HEK293T (cell line): ENCODE results near the gene KRTAP4-8.
"Not testable (repeated sequence)": the region's sequence is repeated elsewhere in the genome, so short reads cannot be mapped to it uniquely, and the experiment has no call there.

ENCODE experiments used
- CTCF ChIA-PET: fragments of 350-600 bp; formaldehyde crosslinking; extraction: SDS; loops from one replicate; lab custom pipeline; 2021; ENCODE audit warnings: antibody characterized with exemption, inconsistent platforms; lab: Yijun Ruan, JAX
- POLR2A ChIA-PET: fragments of 350-600 bp; formaldehyde crosslinking; extraction: SDS; loops from one replicate; lab custom pipeline; 2020; ENCODE audit warnings: antibody characterized with exemption, inconsistent platforms; lab: Yijun Ruan, JAX
- DNase-seq: peaks from one replicate; pipeline ENCODE4 v3.0.0; 2012; ENCODE audit warnings: mixed read lengths; ENCODE audit errors: extremely low spot score
- ARNT ChIP-seq: fragments of 450-650 bp; IDR thresholded peaks from 2 replicates; pipeline ENCODE4 v1.6.1; 2017; ENCODE audit warnings: mild to moderate bottlenecking
- BHLHE40 ChIP-seq: fragments of 450-650 bp; IDR thresholded peaks from 2 replicates; pipeline ENCODE4 v1.6.1; 2016; ENCODE audit warnings: mild to moderate bottlenecking, moderate library complexity, borderline replicate concordance
- CTBP1 ChIP-seq: fragments of 450-650 bp; IDR thresholded peaks from 2 replicates; pipeline ENCODE4 v1.6.1; 2016; ENCODE audit warnings: borderline replicate concordance
- ELF4 ChIP-seq: fragments of 450-650 bp; IDR thresholded peaks from 2 replicates; pipeline ENCODE4 v1.6.1; 2017; ENCODE audit warnings: antibody characterized with exemption
- FOXA1 ChIP-seq: fragments of 450-650 bp; IDR thresholded peaks from 2 replicates; pipeline ENCODE4 v1.6.1; 2016; ENCODE audit warnings: mild to moderate bottlenecking
- FOXK2 ChIP-seq: fragments of 450-650 bp; IDR thresholded peaks from 2 replicates; pipeline ENCODE4 v1.6.1; 2016; ENCODE audit warnings: mild to moderate bottlenecking
- FOXM1 ChIP-seq: fragments of 450-650 bp; IDR thresholded peaks from 2 replicates; pipeline ENCODE4 v1.6.1; 2017; ENCODE audit warnings: mild to moderate bottlenecking, borderline replicate concordance
- HDGF ChIP-seq: fragments of 450-650 bp; IDR thresholded peaks from 2 replicates; pipeline ENCODE4 v1.6.1; 2017; ENCODE audit warnings: antibody characterized with exemption, borderline replicate concordance
- L3MBTL2 ChIP-seq: fragments of 450-650 bp; conservative IDR thresholded peaks from 2 replicates; pipeline ENCODE4 v1.6.1; 2016; ENCODE audit warnings: mild to moderate bottlenecking
- LEF1 ChIP-seq: fragments of 450-650 bp; IDR thresholded peaks from 2 replicates; pipeline ENCODE4 v1.6.1; 2017; ENCODE audit warnings: mild to moderate bottlenecking, borderline replicate concordance
- NFRKB ChIP-seq: fragments of 450-650 bp; IDR thresholded peaks from 2 replicates; pipeline ENCODE4 v1.6.1; 2016; ENCODE audit warnings: mild to moderate bottlenecking, moderate library complexity
- PKNOX1 ChIP-seq: fragments of 450-650 bp; IDR thresholded peaks from 2 replicates; pipeline ENCODE4 v1.6.1; 2016
- SP1 ChIP-seq: fragments of 450-650 bp; IDR thresholded peaks from 2 replicates; pipeline ENCODE4 v1.6.1; 2017
- SUZ12 ChIP-seq: fragments of 450-650 bp; IDR thresholded peaks from 2 replicates; pipeline ENCODE4 v1.6.1; 2016; ENCODE audit warnings: mild to moderate bottlenecking
- TARDBP ChIP-seq: fragments of 450-650 bp; IDR thresholded peaks from 2 replicates; pipeline ENCODE4 v1.6.1; 2016
- ZNF384 ChIP-seq: fragments of 450-650 bp; IDR thresholded peaks from 2 replicates; pipeline ENCODE4 v1.6.1; 2016

KRTAP4-8 gene

GRCh38 chr17:41133880-41134735 is 36.2 kb upstream of the KRTAP4-8 start:
- TF ChIP-seq SP1 (no peak), NFRKB (no peak), SUZ12 (no peak), ELF4 (no peak), CTBP1 (no peak), ZNF384 (no peak), BHLHE40 (no peak), PKNOX1 (no peak), FOXA1 (no peak), FOXM1 (no peak), LEF1 (no peak), ARNT (no peak), TARDBP (no peak), HDGF (no peak)
- ChIA-PET CTCF (no interaction called here), POLR2A (no interaction called here)
- DNase-seq = no peak

- ChIA-PET CTCF (no interaction called here), POLR2A (no interaction called here)
- no peak for DNase-seq
- no peak for TF ChIP-seq FOXA1
- TF ChIP-seq PKNOX1 = no peak
- no peak for TF ChIP-seq FOXK2
- no peak for TF ChIP-seq LEF1
- no peak for TF ChIP-seq FOXM1
- no peak for TF ChIP-seq SUZ12
- TF ChIP-seq NFRKB = no peak
- TF ChIP-seq ZNF384 = no peak
- TF ChIP-seq BHLHE40 = no peak
- no peak for TF ChIP-seq HDGF
- no peak for TF ChIP-seq L3MBTL2
Observed at GRCh38 chr17:41131979-41132378, 34.0 kb upstream of the KRTAP4-8 start.

- ChIA-PET POLR2A (no interaction called here), CTCF (no interaction called here)
- no peak for DNase-seq
- no peak for TF ChIP-seq ZNF384
- no peak for TF ChIP-seq PKNOX1
- no peak for TF ChIP-seq FOXK2
- no peak for TF ChIP-seq ELF4
- no peak for TF ChIP-seq CTBP1
- no peak for TF ChIP-seq ARNT
- TF ChIP-seq SUZ12 = no peak
- no peak for TF ChIP-seq SP1
- TF ChIP-seq FOXA1 = no peak
- no peak for TF ChIP-seq FOXM1
- TF ChIP-seq LEF1 = no peak
- no peak for TF ChIP-seq L3MBTL2
- no peak for TF ChIP-seq NFRKB
- TF ChIP-seq BHLHE40 = no peak
- TF ChIP-seq HDGF = no peak
- no peak for TF ChIP-seq TARDBP
Observed at GRCh38 chr17:41127371-41127770, 29.4 kb upstream of the KRTAP4-8 start.

GRCh38 chr17:41126412-41126811 is 28.5 kb upstream of the KRTAP4-8 start:
- DNase-seq = no peak
- CTCF ChIA-PET = no interaction called here
- TF ChIP-seq BHLHE40 (no peak), FOXK2 (no peak)
- POLR2A ChIA-PET = no interaction called here

- ChIA-PET CTCF (no interaction called here), POLR2A (no interaction called here)
- no peak for TF ChIP-seq CTBP1
- TF ChIP-seq TARDBP = no peak
- TF ChIP-seq FOXK2 = no peak
- no peak for TF ChIP-seq SUZ12
- no peak for TF ChIP-seq ZNF384
- TF ChIP-seq FOXM1 = no peak
- no peak for TF ChIP-seq ARNT
- no peak for TF ChIP-seq ELF4
- DNase-seq = no peak
Observed at GRCh38 chr17:41125064-41125463, 27.1 kb upstream of the KRTAP4-8 start.

- CTCF ChIA-PET, DNase-seq, POLR2A ChIA-PET: not testable (repeated sequence)
Observed at GRCh38 chr17:41123991-41124371, 26.0 kb upstream of the KRTAP4-8 start, which contains the start of gene KRTAP4-12. Gene KRTAP4-12 (minus strand): TSS chr17:41124182. CDS start chr17:41124122, 60 bp downstream.

- CTCF ChIA-PET, DNase-seq, POLR2A ChIA-PET: not testable (repeated sequence)
Observed at GRCh38 chr17:41123292-41123990, 25.5 kb upstream of the KRTAP4-8 start.
